GM10248 (cell line): Measurements from ENCODE around the gene MICB.

Experiments used
- CTCF ChIA-PET: fragments of 300-600 bp; sonication (Branson Sonifier 250); formaldehyde crosslinking; extraction: SDS; loops from one replicate; lab custom pipeline; 2021; ENCODE audit warnings: antibody characterized with exemption; lab: Yijun Ruan, JAX
- POLR2A ChIA-PET: fragments of 350-650 bp; sonication (Branson Sonifier 250); formaldehyde crosslinking; extraction: SDS; loops from one replicate; lab custom pipeline; 2020; ENCODE audit warnings: antibody characterized with exemption; lab: Yijun Ruan, JAX
- DNase-seq: peaks from one replicate; pipeline ENCODE4 v3.0.0; 2012; ENCODE audit errors: extremely low spot score
- CTCF ChIP-seq: IDR thresholded peaks from 2 replicates; pipeline ENCODE4 v1.5.1; 2012; ENCODE audit warnings: mild to moderate bottlenecking, low read depth; ENCODE audit errors: extremely low read depth, missing control alignments, control extremely low read depth

Gene MICB

GRCh38 chr6:31560697-31561058, 62.7 kb downstream of the MICB start:
- no peak for TF ChIP-seq CTCF
- no peak for DNase-seq
- CTCF ChIA-PET = interaction anchor here (1.1 to 54.8 kb wide), 5 partner anchors 9 to 31 kb away, joined by 3 to 2725 read pairs (median 36); partner anchors contain the start of genes ATP6V1G2, LST1, LTA and LTB
- POLR2A ChIA-PET = interaction anchor here (1.8 to 5.5 kb wide), 3 partner anchors 10 to 16 kb away, joined by 11 to 94 read pairs (median 13); partner anchors contain the start of gene TNF
